IPS DF 4.7 (cell line): Measurements from ENCODE around the gene DXO.
"Not testable (repeated sequence)": the region's sequence is repeated elsewhere in the genome, so short reads cannot be mapped to it uniquely, and the experiment has no call there.

ENCODE experiments used
- DNase-seq: peaks from one replicate; pipeline ENCODE4 v3.0.0-alpha.2; 2013; ENCODE audit warnings: low spot score; ENCODE audit errors: extremely low read depth

The DXO gene

GRCh38 chr6:31958741-31959739 is 12.9 kb downstream of the DXO start, which contains the start of the genes NELFE and SKIC2:
Gene NELFE, minus strand, starts transcription at chr6:31958971. Its CDS starts 525 bp downstream, at chr6:31958446.
Gene SKIC2, plus strand, starts transcription at chr6:31959175. Its CDS starts 18 bp downstream, at chr6:31959193.
- peak; percentile 91 for DNase-seq

GRCh38 chr6:31958412-31958740 is 13.6 kb downstream of the DXO start:
- no peak for DNase-seq

- DNase-seq, result no peak
These were observed 15.1 kb downstream of the DXO start for GRCh38 chr6:31956796-31957195.

DNA sequence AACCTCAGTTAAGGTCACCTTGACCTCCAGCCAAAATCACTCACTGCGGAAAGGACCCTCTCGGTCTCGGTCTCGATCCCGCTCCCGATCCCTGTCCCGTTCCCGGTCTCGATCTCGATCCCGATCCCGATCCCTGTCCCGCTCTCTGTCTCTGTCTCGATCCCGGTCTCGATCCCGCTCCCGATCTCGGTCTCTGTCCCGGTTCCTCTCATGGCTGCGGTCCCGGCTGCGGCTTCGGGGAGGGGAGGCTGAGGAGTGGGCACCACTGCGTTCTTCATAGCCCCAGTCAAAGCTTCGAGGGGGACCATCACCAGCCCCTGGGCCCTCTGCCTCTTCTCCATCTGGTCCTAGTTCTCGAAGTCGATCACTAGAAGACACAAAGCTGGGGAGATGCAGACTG is 17.4 kb downstream of the DXO start:
- DNase-seq, result no peak

DNA sequence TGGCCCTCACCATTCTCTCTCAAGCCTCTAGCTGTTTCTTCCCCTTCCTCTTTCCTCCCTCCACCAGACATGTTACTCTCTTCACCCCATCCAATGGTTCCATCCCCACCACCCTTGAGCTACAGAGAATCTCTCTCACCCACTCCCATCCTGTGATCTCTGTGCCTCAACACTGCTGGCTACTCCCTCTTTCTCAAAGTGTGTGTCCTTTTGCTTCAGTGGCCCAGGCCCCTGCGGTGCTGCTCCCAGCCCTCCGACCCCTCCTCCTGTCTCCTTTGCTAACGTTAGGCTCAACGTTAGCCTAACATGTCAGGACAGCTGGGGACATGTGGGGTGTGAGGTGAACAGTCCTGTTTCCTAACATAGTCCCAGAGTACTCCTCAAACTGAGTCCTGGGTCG is 19.0 kb downstream of the DXO start:
- DNase-seq, result no peak

DNA sequence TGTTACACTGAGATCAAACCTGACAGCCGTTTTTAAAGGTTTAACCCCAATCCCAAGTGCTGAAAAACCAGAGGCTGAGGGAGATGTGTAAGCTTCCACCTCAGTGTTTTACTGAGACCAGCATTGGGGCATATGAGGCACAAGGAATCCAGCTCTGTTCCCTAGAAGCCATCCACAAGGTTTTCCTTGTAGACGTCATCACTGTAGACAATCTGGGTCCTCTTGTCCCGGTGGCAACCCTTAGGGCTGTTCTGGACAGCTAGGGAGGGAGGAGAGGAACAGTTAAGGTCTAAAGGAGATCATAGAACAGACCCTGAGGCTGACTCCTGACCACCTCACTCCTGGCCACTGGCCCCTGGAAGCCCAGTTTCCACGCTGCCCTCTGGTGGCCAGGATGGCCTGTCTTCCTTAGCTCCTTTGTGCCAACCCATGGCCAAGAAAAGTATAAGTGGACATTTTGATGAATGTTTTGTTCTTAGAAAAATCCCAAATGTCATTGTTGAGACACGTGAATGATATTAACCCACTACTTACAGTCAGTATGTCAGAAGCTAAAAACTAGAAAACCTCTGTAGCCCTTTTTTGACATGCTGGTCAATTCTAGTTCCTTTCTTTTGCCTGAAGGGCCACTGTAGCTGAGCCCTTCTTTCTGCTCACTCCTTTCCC is 19.7 kb downstream of the DXO start:
- no peak for DNase-seq

DNA sequence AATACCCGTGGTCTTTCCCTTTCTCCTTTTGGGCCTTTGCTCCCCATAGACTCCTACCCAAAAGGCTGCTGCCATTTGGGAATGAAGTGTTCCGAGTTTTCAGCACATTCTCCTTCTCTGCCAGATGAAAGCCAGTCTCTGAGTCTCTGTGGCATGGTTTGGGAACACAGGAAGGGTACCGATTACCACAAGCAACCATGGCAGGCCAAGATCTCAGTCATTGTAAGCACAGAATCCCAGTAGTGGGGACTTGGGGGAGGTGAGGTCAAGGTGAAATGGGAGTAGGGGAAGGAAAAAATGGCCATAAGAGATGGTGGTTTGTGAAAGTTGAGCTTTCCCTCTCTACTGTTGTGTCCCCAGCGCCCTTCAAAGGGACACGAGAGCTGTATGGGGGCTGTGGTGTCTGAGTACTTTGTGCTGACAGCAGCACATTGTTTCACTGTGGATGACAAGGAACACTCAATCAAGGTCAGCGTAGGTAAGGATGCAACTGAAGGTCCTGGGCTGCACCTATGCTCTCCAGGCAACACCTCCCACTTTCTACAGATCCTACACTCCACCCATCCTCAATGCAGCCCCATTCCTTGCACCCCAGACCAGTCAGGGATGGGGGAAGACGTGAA is 21.9 kb downstream of the DXO start:
- DNase-seq, result no peak

- no peak for DNase-seq
These were observed 23.1 kb downstream of the DXO start for GRCh38 chr6:31948753-31949413.

GRCh38 chr6:31948306-31948705 is 23.6 kb downstream of the DXO start:
- DNase-seq, result no peak

- DNase-seq, result no peak
These were observed 24.1 kb downstream of the DXO start for GRCh38 chr6:31947864-31948263.

- DNase-seq, result no peak
These were observed 24.8 kb downstream of the DXO start for GRCh38 chr6:31947070-31947675.

DNA sequence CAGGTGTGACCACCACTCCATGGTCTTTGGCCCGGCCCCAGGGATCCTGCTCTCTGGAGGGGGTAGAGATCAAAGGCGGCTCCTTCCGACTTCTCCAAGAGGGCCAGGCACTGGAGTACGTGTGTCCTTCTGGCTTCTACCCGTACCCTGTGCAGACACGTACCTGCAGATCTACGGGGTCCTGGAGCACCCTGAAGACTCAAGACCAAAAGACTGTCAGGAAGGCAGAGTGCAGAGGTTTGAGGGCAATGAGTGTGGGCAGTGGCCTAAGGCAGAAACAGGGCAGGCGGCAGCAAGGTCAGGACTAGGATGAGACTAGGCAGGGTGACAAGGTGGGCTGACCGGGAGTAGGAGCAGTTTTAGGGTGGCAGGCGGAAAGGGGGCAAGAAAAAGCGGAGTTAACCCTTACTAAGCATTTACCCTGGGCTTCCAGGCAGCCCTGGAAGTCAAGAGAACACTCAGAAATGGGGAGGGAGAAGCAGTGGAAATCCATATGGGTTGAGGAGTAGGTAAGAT is 25.5 kb downstream of the DXO start:
- DNase-seq, result no peak

- DNase-seq, result no peak
These were observed 26.2 kb downstream of the DXO start, which contains the start of gene CFB for GRCh38 chr6:31945507-31946369. Gene CFB, plus strand, starts transcription at chr6:31946095. Its CDS starts 127 bp downstream, at chr6:31946222.

DNA sequence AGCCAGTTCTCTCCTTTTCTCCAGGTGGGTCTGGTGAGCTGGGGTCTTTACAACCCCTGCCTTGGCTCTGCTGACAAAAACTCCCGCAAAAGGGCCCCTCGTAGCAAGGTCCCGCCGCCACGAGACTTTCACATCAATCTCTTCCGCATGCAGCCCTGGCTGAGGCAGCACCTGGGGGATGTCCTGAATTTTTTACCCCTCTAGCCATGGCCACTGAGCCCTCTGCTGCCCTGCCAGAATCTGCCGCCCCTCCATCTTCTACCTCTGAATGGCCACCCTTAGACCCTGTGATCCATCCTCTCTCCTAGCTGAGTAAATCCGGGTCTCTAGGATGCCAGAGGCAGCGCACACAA is 26.8 kb downstream of the DXO start:
- DNase-seq, result no peak

GRCh38 chr6:31943742-31944141 is 28.2 kb downstream of the DXO start:
- DNase-seq, result no peak

GRCh38 chr6:31940256-31940664 is 31.7 kb downstream of the DXO start:
- no peak for DNase-seq

DNA sequence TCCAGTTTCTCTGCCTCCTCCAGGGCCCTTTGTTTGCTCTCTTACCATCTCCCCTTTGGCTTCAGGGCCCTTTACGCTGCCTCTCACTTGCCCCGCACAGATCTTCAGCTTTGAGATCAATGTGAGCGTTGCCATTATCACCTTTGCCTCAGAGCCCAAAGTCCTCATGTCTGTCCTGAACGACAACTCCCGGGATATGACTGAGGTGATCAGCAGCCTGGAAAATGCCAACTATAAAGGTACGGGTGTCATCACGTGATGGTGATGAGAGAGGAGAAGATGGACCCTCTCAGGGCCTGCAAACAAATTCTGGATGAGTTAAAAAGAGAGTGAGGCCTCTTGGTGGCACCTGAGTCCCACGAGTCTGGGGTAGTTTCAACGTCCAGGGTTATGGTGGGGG is 36.1 kb downstream of the DXO start:
- no peak for DNase-seq

GRCh38 chr6:31935021-31935420 is 36.9 kb downstream of the DXO start:
- DNase-seq, result no peak

DNA sequence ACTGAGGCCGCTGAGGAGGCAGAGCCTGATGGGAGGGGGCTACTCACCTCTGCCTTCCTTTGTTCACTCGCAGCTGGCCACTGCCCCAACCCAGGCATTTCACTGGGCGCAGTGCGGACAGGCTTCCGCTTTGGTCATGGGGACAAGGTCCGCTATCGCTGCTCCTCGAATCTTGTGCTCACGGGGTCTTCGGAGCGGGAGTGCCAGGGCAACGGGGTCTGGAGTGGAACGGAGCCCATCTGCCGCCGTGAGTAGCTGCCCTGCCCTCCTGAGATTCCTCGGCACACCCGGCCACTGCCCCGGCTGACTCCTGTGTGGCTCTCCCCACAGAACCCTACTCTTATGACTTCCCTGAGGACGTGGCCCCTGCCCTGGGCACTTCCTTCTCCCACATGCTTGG is 38.4 kb downstream of the DXO start:
- DNase-seq, result no peak

GRCh38 chr6:31932137-31932536 is 39.8 kb downstream of the DXO start:
- DNase-seq, result not testable (repeated sequence)
